ENCODE results near the gene WWOX.

WWOX gene

GRCh38 chr16:79008036-79008868 lies 908.8 kb downstream of the WWOX start:
- TF ChIP-seq EZH2 (IDR thresholded peaks at IDR 0.05) (no peak), POLR2AphosphoS5 (IDR thresholded peaks at IDR 0.05; ENCODE audit: borderline replicate concordance, low read depth, low read length) (no peak), FOXP2 (optimal IDR thresholded peaks at IDR 0.05; ENCODE audit: control extremely low read depth, extremely low read length, insufficient read depth) (no peak)
- Histone ChIP-seq H3K9me3 (ENCODE audit: low read depth, low read length) (no peaks in the 10 kb centered on the region), H3K27ac (no peak overlapping the region), H3K4me3 (no peak overlapping the region), H3K36me3 (ENCODE audit: insufficient read depth, low read length) (no peaks in the 10 kb centered on the region), H3K9ac (ENCODE audit: insufficient read length) (no peak overlapping the region)
- DNase-seq (ENCODE audit: low read depth, low spot score): no peak

GRCh38 chr16:79008869-79009179 lies 909.4 kb downstream of the WWOX start:
- no peaks in the 10 kb centered on the region for H3K9me3 ChIP-seq (ENCODE audit: low read depth, low read length)
- no peak overlapping the region for H3K4me3 ChIP-seq
- H3K27ac ChIP-seq: no peak overlapping the region
- no peak overlapping the region for H3K9ac ChIP-seq (ENCODE audit: insufficient read length)
- DNase-seq (ENCODE audit: low read depth, low spot score): no peak
- H3K36me3 ChIP-seq (ENCODE audit: insufficient read depth, low read length): no peaks in the 10 kb centered on the region
- no peak for TF ChIP-seq FOXP2 (optimal IDR thresholded peaks at IDR 0.05; ENCODE audit: control extremely low read depth, extremely low read length, insufficient read depth)
- TF ChIP-seq EZH2 (IDR thresholded peaks at IDR 0.05): no peak
- no peak for TF ChIP-seq POLR2AphosphoS5 (IDR thresholded peaks at IDR 0.05; ENCODE audit: borderline replicate concordance, low read depth, low read length)

GRCh38 chr16:79009896-79010295 lies 910.4 kb downstream of the WWOX start:
- Histone ChIP-seq H3K9ac (ENCODE audit: insufficient read length) (no peak overlapping the region), H3K9me3 (ENCODE audit: low read depth, low read length) (no peaks in the 10 kb centered on the region), H3K4me3 (no peak overlapping the region), H3K27ac (no peak overlapping the region), H3K36me3 (ENCODE audit: insufficient read depth, low read length) (no peaks in the 10 kb centered on the region)
- DNase-seq (ENCODE audit: low read depth, low spot score): no peak
- TF ChIP-seq EZH2 (IDR thresholded peaks at IDR 0.05): no peak
- no peak for TF ChIP-seq FOXP2 (optimal IDR thresholded peaks at IDR 0.05; ENCODE audit: control extremely low read depth, extremely low read length, insufficient read depth)

- Histone ChIP-seq H3K9ac (ENCODE audit: insufficient read length) (no peak overlapping the region), H3K27ac (no peak overlapping the region), H3K9me3 (ENCODE audit: low read depth, low read length) (no peaks in the 10 kb centered on the region), H3K4me3 (no peak overlapping the region), H3K36me3 (ENCODE audit: insufficient read depth, low read length) (no peaks in the 10 kb centered on the region)
- TF ChIP-seq FOXP2 (optimal IDR thresholded peaks at IDR 0.05; ENCODE audit: control extremely low read depth, extremely low read length, insufficient read depth): no peak
- no peak for DNase-seq (ENCODE audit: low read depth, low spot score)
Observed at GRCh38 chr16:79011282-79011681, 911.8 kb downstream of the WWOX start.

GRCh38 chr16:79012671-79013434 lies 913.4 kb downstream of the WWOX start:
- H3K4me3 ChIP-seq: no peak overlapping the region
- H3K27ac ChIP-seq: no peak overlapping the region
- no peaks in the 10 kb centered on the region for H3K36me3 ChIP-seq (ENCODE audit: insufficient read depth, low read length)
- DNase-seq (ENCODE audit: low read depth, low spot score): no peak
- H3K9me3 ChIP-seq (ENCODE audit: low read depth, low read length): no peaks in the 10 kb centered on the region
- no peak overlapping the region for H3K9ac ChIP-seq (ENCODE audit: insufficient read length)
- no peak for TF ChIP-seq EZH2 (IDR thresholded peaks at IDR 0.05)
- TF ChIP-seq FOXP2 (optimal IDR thresholded peaks at IDR 0.05; ENCODE audit: control extremely low read depth, extremely low read length, insufficient read depth): no peak
- TF ChIP-seq POLR2AphosphoS5 (IDR thresholded peaks at IDR 0.05; ENCODE audit: borderline replicate concordance, low read depth, low read length): no peak

- H3K36me3 ChIP-seq (ENCODE audit: insufficient read depth, low read length): no peaks in the 10 kb centered on the region
- H3K4me3 ChIP-seq: no peak overlapping the region
- DNase-seq (ENCODE audit: low read depth, low spot score): no peak
- no peak overlapping the region for H3K27ac ChIP-seq
- H3K9me3 ChIP-seq (ENCODE audit: low read depth, low read length): no peaks in the 10 kb centered on the region
- no peak overlapping the region for H3K9ac ChIP-seq (ENCODE audit: insufficient read length)
- TF ChIP-seq FOXP2 (optimal IDR thresholded peaks at IDR 0.05; ENCODE audit: control extremely low read depth, extremely low read length, insufficient read depth) (no peak), POLR2AphosphoS5 (IDR thresholded peaks at IDR 0.05; ENCODE audit: borderline replicate concordance, low read depth, low read length) (no peak), EZH2 (IDR thresholded peaks at IDR 0.05) (no peak)
Observed at GRCh38 chr16:79013930-79014660, 914.6 kb downstream of the WWOX start.

GRCh38 chr16:79018650-79019429 lies 919.4 kb downstream of the WWOX start:
- no peaks in the 10 kb centered on the region for H3K36me3 ChIP-seq (ENCODE audit: insufficient read depth, low read length)
- no peak for TF ChIP-seq EZH2 (IDR thresholded peaks at IDR 0.05)
- no peak for TF ChIP-seq FOXP2 (optimal IDR thresholded peaks at IDR 0.05; ENCODE audit: control extremely low read depth, extremely low read length, insufficient read depth)
- no peak for TF ChIP-seq POLR2AphosphoS5 (IDR thresholded peaks at IDR 0.05; ENCODE audit: borderline replicate concordance, low read depth, low read length)
- no peak for DNase-seq (ENCODE audit: low read depth, low spot score)
- H3K27ac ChIP-seq: no peak overlapping the region
- H3K9me3 ChIP-seq (ENCODE audit: low read depth, low read length): no peaks in the 10 kb centered on the region
- no peak overlapping the region for H3K9ac ChIP-seq (ENCODE audit: insufficient read length)
- H3K4me3 ChIP-seq: no peak overlapping the region

GRCh38 chr16:79019431-79019830 lies 920.0 kb downstream of the WWOX start:
- Histone ChIP-seq H3K36me3 (ENCODE audit: insufficient read depth, low read length) (no peaks in the 10 kb centered on the region), H3K9ac (ENCODE audit: insufficient read length) (no peak overlapping the region), H3K4me3 (no peak overlapping the region), H3K27ac (no peak overlapping the region), H3K9me3 (ENCODE audit: low read depth, low read length) (no peaks in the 10 kb centered on the region)
- no peak for TF ChIP-seq FOXP2 (optimal IDR thresholded peaks at IDR 0.05; ENCODE audit: control extremely low read depth, extremely low read length, insufficient read depth)
- TF ChIP-seq EZH2 (IDR thresholded peaks at IDR 0.05): no peak
- no peak for TF ChIP-seq POLR2AphosphoS5 (IDR thresholded peaks at IDR 0.05; ENCODE audit: borderline replicate concordance, low read depth, low read length)
- DNase-seq (ENCODE audit: low read depth, low spot score): no peak

Data from SK-N-MC (cell line).